Astrocyte of the spinal cord (primary cell): ENCODE results near the gene FYB1.

Experiments used
- DNase-seq: peaks from one replicate; pipeline ENCODE4 v3.0.0; 2011; ENCODE audit warnings: low read depth, low spot score
- H3K4me3 ChIP-seq: 2 replicates; pipeline ENCODE4 v1.5.1; 2011; ENCODE audit warnings: low read depth, mild to moderate bottlenecking, low read length, moderate library complexity
- in situ Hi-C: cut with HindIII; loops from 2 replicates; pipeline ENCODE4 v1.10.0; 2017; ENCODE audit warnings: low sequenced_read_pairs
- TF ChIP-seq, protein P1 (sequence below): IDR thresholded peaks from 2 replicates; pipeline ENCODE4 v1.5.1; 2012; ENCODE audit warnings: low read depth, mild to moderate bottlenecking, low read length, inconsistent platforms

FYB1 gene

DNA sequence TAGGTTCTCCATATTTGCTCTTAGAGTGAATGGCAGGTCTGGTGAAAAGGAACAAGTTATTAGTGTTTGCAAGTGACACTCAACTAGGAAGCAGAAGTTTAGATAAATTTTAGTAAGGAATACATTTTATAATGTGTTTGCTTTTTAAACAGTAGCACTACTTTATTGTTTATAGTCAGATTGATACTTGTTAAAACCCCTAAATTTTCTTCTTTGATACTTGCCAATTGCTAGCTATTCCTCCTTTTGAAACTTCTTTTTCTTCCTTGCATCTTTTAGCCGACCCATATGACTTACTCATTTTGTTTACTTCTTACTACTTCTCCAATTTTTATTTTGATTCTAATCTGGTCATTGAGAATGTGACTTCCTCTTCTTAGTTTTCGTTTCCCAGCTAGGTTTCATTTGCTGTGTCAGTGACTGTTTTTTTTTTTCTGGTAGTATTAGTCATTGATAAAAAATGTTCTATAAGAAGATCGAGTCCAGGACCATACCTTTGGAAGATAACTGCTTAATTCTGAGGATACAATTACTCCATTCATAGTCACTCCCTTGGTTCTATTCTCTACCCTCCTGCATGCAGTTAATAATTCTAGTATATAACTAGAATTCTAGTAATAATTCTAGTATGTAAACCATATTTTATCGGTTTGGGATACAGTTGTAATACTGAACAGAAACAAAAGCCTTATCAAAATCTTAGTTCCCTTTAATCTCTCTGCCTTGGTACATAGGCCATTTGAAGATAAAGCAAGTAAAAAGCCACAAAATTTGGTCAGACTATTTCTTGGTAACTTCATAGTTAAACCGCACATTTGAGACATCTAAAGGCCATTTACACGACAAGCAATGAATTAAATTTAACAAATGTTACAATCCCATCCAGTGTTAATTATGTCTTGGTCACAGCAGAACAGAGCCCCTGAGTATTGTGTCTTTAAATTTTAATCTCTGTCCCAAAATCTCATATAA, 142.3 kb downstream of the FYB1 start:
- in situ Hi-C loops: no loop called here
- no peak overlapping the region for H3K4me3 ChIP-seq
- DNase-seq: peak; percentile 36
- TF ChIP-seq, protein P1, sequence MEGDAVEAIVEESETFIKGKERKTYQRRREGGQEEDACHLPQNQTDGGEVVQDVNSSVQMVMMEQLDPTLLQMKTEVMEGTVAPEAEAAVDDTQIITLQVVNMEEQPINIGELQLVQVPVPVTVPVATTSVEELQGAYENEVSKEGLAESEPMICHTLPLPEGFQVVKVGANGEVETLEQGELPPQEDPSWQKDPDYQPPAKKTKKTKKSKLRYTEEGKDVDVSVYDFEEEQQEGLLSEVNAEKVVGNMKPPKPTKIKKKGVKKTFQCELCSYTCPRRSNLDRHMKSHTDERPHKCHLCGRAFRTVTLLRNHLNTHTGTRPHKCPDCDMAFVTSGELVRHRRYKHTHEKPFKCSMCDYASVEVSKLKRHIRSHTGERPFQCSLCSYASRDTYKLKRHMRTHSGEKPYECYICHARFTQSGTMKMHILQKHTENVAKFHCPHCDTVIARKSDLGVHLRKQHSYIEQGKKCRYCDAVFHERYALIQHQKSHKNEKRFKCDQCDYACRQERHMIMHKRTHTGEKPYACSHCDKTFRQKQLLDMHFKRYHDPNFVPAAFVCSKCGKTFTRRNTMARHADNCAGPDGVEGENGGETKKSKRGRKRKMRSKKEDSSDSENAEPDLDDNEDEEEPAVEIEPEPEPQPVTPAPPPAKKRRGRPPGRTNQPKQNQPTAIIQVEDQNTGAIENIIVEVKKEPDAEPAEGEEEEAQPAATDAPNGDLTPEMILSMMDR: no peak

DNA sequence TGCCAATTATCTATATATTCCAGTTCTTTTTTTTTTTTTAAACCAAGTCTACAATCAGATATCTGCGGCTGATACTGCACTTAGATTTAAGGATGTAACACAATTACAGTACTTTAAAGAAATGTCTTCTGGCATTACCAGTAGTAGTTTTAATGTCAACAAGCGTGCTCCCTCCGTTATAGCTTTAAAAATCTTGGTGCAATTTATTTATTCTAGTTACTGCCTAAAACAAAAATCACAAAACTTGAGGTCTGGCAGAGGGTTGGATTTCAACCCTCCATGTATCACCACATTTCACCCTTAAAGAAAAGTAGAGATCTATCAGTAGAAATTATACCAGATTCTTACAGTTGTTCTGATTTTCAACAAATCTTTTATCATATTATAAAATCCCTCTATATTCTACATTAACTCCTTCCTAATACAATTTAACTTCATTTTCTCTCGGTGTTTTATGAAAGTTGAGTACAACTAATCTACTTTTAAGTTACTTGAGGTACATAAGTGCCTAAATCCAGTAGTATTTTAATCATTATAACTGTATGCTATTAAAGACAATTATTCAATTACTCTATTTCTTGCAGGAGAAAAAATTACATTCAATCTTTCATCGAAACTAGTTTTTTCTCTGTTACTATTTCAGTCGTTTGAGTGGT, 143.1 kb downstream of the FYB1 start:
- TF ChIP-seq, protein P1: no peak

DNA sequence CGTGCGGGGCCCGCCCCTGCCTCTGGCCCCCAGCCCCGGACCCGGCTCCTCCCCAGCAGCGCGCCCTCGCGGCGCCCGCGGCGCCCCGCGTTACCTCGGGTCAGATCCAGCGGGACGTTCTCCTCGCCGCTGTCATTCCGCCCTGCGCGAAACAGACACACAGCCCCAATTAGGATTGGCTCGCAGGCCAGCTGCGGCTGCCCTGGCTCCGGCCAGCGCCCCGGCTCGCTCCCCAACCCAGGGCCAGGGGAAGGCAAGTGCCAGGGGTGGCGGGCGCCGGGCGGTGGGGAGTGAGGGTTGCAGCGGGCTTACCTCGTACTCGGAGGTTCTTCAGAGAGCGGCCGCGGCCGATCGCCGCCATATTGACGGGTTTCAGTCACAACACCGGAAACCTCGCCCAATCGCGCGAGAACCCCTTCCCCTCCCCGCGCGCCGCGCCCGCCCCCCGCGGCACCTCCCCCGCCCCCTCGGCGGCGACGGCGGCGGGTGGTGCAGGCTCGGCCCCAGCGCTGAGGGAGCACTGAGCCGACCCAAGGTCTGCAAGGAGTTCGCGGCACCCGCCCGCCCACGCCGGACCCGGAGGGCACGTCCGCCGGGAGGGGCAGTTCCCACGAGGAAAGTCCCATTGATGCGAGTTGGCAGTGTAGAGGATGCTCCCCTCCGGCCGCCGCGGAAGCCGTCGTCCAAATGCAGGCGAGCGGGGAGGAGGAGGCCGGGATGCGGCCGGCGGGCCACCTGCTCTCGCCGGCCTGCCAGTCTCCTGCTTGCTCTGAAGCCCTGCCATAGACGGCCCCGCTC, 145.1 kb downstream of the FYB1 start, which contains the start of gene RICTOR:
Gene RICTOR, minus strand, starts transcription at position 383 of the 798 bp plus-strand sequence. Its CDS starts 22 bp downstream, at position 361.
- H3K4me3 ChIP-seq: peak within 1 kb of the TSS; percentile 86

More for the DNA sequence above, 143.1 kb downstream of the FYB1 start:
- DNase-seq: no peak
- H3K4me3 ChIP-seq: no peak overlapping the region
- in situ Hi-C loops: no loop called here

DNA sequence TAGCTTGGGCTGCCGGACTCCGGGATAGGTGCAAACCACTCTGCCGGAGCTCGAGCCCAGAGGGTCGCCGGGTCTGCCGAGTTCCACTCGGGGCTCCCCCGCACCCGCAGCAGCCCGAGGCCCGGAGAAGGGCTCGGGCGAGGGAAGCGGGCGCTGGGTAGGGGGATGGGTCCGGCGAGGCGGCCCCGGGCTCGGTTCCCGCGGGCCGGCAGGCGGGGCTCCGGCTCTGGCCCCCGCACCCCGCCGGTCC, 145.7 kb downstream of the FYB1 start:
- no peak for DNase-seq
- in situ Hi-C loops: no loop called here
- TF ChIP-seq, protein P1: no peak
- peak overlapping the region; percentile 86 for H3K4me3 ChIP-seq

More for the DNA sequence above, 145.1 kb downstream of the FYB1 start, which contains the start of gene RICTOR:
- TF ChIP-seq, protein P1: no peak
- peak; percentile 85 for DNase-seq
- in situ Hi-C loops: no loop called here

DNA sequence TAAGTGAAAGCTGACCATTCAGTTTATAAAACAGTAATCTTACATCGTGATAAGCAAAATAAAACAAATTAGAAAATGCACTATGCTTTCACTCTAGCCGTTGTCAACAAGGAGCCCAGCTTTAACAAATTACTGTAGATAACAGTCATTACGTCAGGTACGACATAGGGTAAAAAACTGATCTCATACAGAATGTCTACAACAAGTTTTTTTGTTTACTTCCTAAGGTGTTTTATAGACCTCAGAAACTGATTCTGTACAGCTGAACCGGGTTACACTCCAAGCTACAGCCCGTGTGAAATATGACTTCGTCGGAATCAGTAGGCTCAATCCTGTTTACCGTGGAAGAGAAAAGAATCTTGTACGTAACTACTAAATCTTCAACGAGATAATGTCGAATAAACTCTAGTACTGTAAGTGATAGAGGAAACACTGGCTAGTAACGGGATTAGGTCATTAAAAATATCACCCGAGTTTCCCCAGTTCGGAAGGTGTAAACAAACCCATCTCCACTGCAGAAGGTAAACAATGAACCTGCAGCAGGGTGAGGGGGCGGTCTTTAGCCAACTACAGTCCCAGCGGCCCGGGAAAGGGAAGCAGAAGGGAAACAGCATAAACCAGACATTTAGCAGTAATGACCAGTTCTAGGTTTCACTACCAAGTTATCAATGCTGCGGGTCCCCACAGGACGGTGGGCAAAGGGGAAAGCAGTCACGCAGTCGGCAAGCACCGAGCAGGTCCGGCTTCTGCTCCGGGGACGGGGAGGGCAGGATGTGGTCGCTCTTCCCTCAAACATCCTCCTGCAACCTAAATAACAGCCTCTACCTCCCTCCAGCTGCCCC, 146.2 kb downstream of the FYB1 start:
- in situ Hi-C loops: no loop called here
- H3K4me3 ChIP-seq: peak overlapping the region; percentile 86
- TF ChIP-seq, protein P1: no peak
- peak; percentile 52 for DNase-seq
